Trophoblast cell (in vitro differentiated cells and primary cell): ENCODE results near the gene CTH.
"Not testable (repeated sequence)": the region's sequence is repeated elsewhere in the genome, so short reads cannot be mapped to it uniquely, and the experiment has no call there.

Experiments
- DNase-seq, 2 donors: peaks; one replicate each; pipeline ENCODE4 v3.0.0-alpha.2; 2016
- H2AFZ ChIP-seq: 2 replicates; pipeline ENCODE4 v1.6.1; 2013; ENCODE audit warnings: low read length, moderate library complexity, mild to moderate bottlenecking; ENCODE audit not compliant: insufficient read depth, poor library complexity
- H2AK5ac ChIP-seq: 2 replicates; pipeline ENCODE4 v1.6.1; 2013; ENCODE audit warnings: mild to moderate bottlenecking, low read length
- H2BK120ac ChIP-seq: 2 replicates; pipeline ENCODE4 v1.6.1; 2013; ENCODE audit warnings: low read length, mild to moderate bottlenecking, moderate library complexity; ENCODE audit not compliant: insufficient read depth, poor library complexity
- H2BK12ac ChIP-seq: 2 replicates; pipeline ENCODE4 v1.6.1; 2013; ENCODE audit warnings: mild to moderate bottlenecking, low read length, moderate library complexity
- H2BK5ac ChIP-seq: 2 replicates; pipeline ENCODE4 v1.6.1; 2013; ENCODE audit warnings: low read length, low read depth, moderate library complexity, mild to moderate bottlenecking; ENCODE audit not compliant: poor library complexity
- H3K14ac ChIP-seq: 2 replicates; pipeline ENCODE4 v1.6.1; 2013; ENCODE audit warnings: mild to moderate bottlenecking, low read length
- H3K18ac ChIP-seq: 2 replicates; pipeline ENCODE4 v1.6.1; 2013; ENCODE audit warnings: mild to moderate bottlenecking, low read length
- H3K23ac ChIP-seq: 2 replicates; pipeline ENCODE4 v1.6.1; 2013; ENCODE audit warnings: low read length
- H3K27ac ChIP-seq: 2 replicates; pipeline ENCODE4 v1.5.1; 2013; ENCODE audit warnings: low read depth, mild to moderate bottlenecking, inconsistent platforms, low read length, moderate library complexity
- H3K27me3 ChIP-seq: 2 replicates; pipeline ENCODE4 v1.6.1; 2013; ENCODE audit warnings: inconsistent platforms, mild to moderate bottlenecking, low read length, moderate library complexity; ENCODE audit not compliant: insufficient read depth
- H3K36me3 ChIP-seq, 2 experiments: 1 replicate in 1 of 2; 2 replicates in 1 of 2; pipeline ENCODE4 v1.6.1; 2013; ENCODE audit warnings: low read length in 2 of 2, mild to moderate bottlenecking in 2 of 2, moderate library complexity in 1 of 2; ENCODE audit not compliant: insufficient read depth in 2 of 2, control insufficient read depth in 1 of 2
- H3K4ac ChIP-seq: 2 replicates; pipeline ENCODE4 v1.6.1; 2013; ENCODE audit warnings: low read depth, mild to moderate bottlenecking, low read length, moderate library complexity
- H3K4me1 ChIP-seq, 2 experiments: 1 replicate in 1 of 2; 2 replicates in 1 of 2; pipeline ENCODE4 v1.6.1; 2013; ENCODE audit warnings: low read length in 2 of 2, mild to moderate bottlenecking in 2 of 2, moderate library complexity in 1 of 2; ENCODE audit not compliant: insufficient read depth in 2 of 2, control insufficient read depth in 1 of 2
- H3K4me2 ChIP-seq: 2 replicates; pipeline ENCODE4 v1.6.1; 2013; ENCODE audit warnings: inconsistent platforms, mild to moderate bottlenecking, low read length, moderate library complexity
- H3K4me3 ChIP-seq: 2 replicates; pipeline ENCODE4 v1.5.1; 2013; ENCODE audit warnings: mild to moderate bottlenecking, low read depth, low read length, inconsistent platforms
- H3K79me1 ChIP-seq: one replicate; pipeline ENCODE4 v1.6.1; 2013; ENCODE audit warnings: low read length
- H3K79me2 ChIP-seq: 2 replicates; pipeline ENCODE4 v1.6.1; 2013; ENCODE audit warnings: low read length, mild to moderate bottlenecking; ENCODE audit not compliant: control insufficient read depth, insufficient read depth, poor library complexity
- H3K9ac ChIP-seq: 2 replicates; pipeline ENCODE4 v1.6.1; 2013; ENCODE audit warnings: mild to moderate bottlenecking, low read length
- H3K9me3 ChIP-seq: 2 replicates; pipeline ENCODE4 v1.6.1; 2013; ENCODE audit warnings: low read depth, mild to moderate bottlenecking, control low read depth, inconsistent platforms, low read length; ENCODE audit not compliant: insufficient read depth
- H4K12ac ChIP-seq: 2 replicates; pipeline ENCODE4 v1.6.1; 2013; ENCODE audit warnings: low read depth, mild to moderate bottlenecking, low read length, moderate library complexity
- H4K8ac ChIP-seq: 2 replicates; pipeline ENCODE4 v1.6.1; 2013; ENCODE audit warnings: low read depth, mild to moderate bottlenecking, low read length, moderate library complexity
- H4K91ac ChIP-seq: one replicate; pipeline ENCODE4 v1.6.1; 2013; ENCODE audit warnings: low read depth, mild to moderate bottlenecking, low read length, moderate library complexity
- WGBS: extraction: QIAGEN DNeasy Blood & Tissue Kit; methylation state at CpG from one replicate; pipeline ENCODE4 v1.1.7; 2013; ENCODE audit warnings: missing lambda C conversion rate; ENCODE audit not compliant: insufficient read length, insufficient coverage; ENCODE audit errors: extremely low coverage; 5-methylcytosine and 5-hydroxymethylcytosine counted together

Gene CTH

DNA sequence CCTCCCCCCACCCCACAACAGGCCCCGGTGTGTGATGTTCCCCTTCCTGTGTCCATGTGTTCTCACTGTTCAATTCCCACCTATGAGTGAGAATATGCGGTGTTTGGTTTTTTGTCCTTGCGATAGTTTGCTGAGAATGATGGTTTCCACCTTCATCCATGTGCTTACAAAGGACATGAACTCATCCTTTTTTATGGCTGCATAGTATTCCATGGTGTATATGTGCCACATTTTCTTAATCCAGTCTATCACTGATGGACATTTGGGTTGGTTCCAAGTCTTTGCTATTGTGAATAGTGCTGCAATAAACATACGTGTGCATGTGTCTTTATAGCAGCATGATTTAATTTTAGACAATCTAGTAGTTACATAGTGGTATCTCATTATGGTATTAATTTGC, 66.8 kb downstream of the CTH start:
- not testable (repeated sequence) for H4K8ac ChIP-seq, H3K27ac ChIP-seq, H3K14ac ChIP-seq, H3K36me3 ChIP-seq, H2BK12ac ChIP-seq, H2AK5ac ChIP-seq, H3K4me3 ChIP-seq, H3K4me2 ChIP-seq, H3K4me1 ChIP-seq, H4K12ac ChIP-seq, H3K79me1 ChIP-seq, H3K79me2 ChIP-seq, H2AFZ ChIP-seq, H3K9ac ChIP-seq, H3K4ac ChIP-seq, H2BK5ac ChIP-seq, H3K9me3 ChIP-seq, H3K23ac ChIP-seq, H4K91ac ChIP-seq, DNase-seq, H3K27me3 ChIP-seq, H2BK120ac ChIP-seq, H3K18ac ChIP-seq
- WGBS, result no CpG with 5 or more reads among the region's 4 CpGs

DNA sequence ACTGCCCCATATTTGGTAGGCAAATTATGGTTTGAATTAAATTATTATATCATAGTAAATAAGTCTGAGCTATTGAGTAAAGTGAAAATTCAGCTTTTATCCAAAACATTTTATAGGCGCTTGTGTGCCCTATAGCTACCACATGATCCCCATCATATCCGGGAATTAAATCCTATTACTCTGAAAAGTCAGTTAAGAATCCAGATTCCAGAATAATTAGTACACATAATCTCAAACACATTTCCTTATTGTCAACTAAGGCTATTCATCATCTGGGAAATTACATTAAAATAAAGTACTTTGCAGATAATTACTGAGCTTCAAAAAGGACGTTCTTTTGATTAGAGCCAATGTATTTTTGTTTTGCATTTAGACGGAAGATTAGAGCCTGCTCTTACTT, 72.3 kb downstream of the CTH start:
- Histone ChIP-seq H3K9me3 (no peaks in the 10 kb centered on the region), H3K79me2 (no peaks in the 10 kb centered on the region), H3K79me1 (no peaks in the 10 kb centered on the region), H3K27ac (no peak overlapping the region), H4K8ac (no peak overlapping the region), H3K23ac (no peak overlapping the region), H2BK5ac (no peak overlapping the region), H3K4ac (no peak overlapping the region), H3K4me3 (no peak overlapping the region), H3K36me3 (no peaks in the 10 kb centered on the region), H3K9ac (no peak overlapping the region), H3K4me1 (peaks cover 4 to 7% of the 10 kb centered on the region in 2 experiments), H2BK120ac (no peak overlapping the region), H3K27me3 (no peaks in the 10 kb centered on the region), H2AK5ac (no peak overlapping the region), H3K14ac (no peak overlapping the region), H4K91ac (no peak overlapping the region), H2AFZ (no peak overlapping the region), H3K18ac (no peak overlapping the region), H4K12ac (no peak overlapping the region), H3K4me2 (no peak overlapping the region), H2BK12ac (no peak overlapping the region)
- DNase-seq, result no peak
- no CpG with 5 or more reads among the region's 4 CpGs for WGBS

DNA sequence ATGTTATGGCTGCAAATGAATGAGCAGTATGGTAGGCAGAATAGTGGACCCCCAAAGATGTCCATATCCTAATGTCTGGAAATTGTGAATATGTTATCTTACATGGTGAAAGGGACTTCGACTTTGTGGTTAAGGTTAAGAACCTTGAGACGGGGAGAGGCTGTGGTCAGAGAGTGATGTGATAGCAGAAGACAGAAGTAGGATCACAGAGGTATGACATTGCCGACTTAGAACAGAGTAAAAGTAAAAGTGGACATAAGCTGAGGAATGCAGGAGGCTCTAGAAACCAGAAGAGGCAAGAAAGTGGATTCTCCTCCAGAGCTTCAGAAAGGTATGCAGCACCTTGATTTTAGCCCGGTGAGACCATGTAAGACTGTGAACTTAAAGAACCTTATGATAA, 74.6 kb downstream of the CTH start:
- no CpG with 5 or more reads among the region's 4 CpGs for WGBS
- H3K4ac ChIP-seq, result no peak overlapping the region
- H3K4me2 ChIP-seq, result no peak overlapping the region

DNA sequence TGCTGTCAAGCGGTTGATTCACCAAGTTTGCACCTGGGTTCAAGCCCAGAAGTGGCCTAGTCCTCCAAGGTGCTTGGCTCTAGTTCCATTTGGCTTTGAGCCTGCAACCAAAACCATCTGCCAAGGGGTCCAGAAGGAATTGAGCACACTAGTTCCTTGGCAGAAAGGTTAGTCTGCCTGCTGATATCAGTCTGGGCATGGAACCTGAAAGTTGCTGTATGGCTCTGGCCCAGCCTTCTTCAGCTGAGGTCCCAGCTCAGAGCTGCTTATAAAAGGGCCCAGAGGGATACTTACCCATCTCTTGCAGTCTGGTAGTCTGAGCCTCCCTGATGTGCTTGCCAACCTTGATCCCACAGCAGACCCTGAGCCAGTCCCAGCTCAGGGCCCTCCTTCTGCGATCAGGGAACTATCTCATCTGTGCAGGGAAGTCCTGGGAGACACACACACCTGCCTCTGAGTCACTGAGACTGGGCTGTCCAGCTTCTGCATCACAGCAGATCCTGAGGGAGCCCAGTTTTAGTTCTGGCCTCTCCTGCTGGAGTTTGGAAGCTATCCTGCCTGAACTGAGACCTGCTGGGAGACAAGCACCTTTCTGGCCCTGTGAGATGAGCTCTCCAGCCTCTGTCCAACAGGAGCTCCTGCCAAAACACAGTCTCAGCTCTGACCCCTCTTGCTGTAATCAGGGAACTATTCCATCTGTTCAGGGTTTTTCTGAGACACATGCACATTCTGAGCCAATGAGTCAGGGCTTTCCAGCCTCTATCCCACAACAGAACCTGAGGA, 75.8 kb downstream of the CTH start:
- Histone ChIP-seq H3K18ac (no peak overlapping the region), H3K27ac (peak overlapping the region; percentile 13), H2AK5ac (no peak overlapping the region), H3K27me3 (no peaks in the 10 kb centered on the region), H4K8ac (no peak overlapping the region), H2BK12ac (no peak overlapping the region), H3K4me2 (no peak overlapping the region), H4K91ac (no peak overlapping the region), H2BK5ac (no peak overlapping the region), H3K79me2 (no peaks in the 10 kb centered on the region), H3K4ac (no peak overlapping the region), H2BK120ac (no peak overlapping the region), H3K79me1 (no peaks in the 10 kb centered on the region), H3K4me1 (peaks cover 4 to 7% of the 10 kb centered on the region in 2 experiments), H2AFZ (no peak overlapping the region), H3K9me3 (no peaks in the 10 kb centered on the region), H3K4me3 (no peak overlapping the region), H3K23ac (no peak overlapping the region), H4K12ac (no peak overlapping the region), H3K9ac (no peak overlapping the region), H3K36me3 (no peaks in the 10 kb centered on the region), H3K14ac (no peak overlapping the region)
- no CpG with 5 or more reads among the region's 2 CpGs for WGBS
- DNase-seq, result peak; percentile 46 to 61

More for the DNA sequence above, 74.6 kb downstream of the CTH start:
- Histone ChIP-seq H3K79me1 (no peaks in the 10 kb centered on the region), H3K27ac (no peak overlapping the region), H3K23ac (no peak overlapping the region), H2BK5ac (no peak overlapping the region), H3K4me1 (peaks cover 4 to 7% of the 10 kb centered on the region in 2 experiments), H4K12ac (no peak overlapping the region), H2BK12ac (no peak overlapping the region), H3K14ac (no peak overlapping the region), H3K79me2 (no peaks in the 10 kb centered on the region), H3K4me3 (no peak overlapping the region), H3K27me3 (no peaks in the 10 kb centered on the region), H3K9me3 (no peaks in the 10 kb centered on the region), H4K91ac (no peak overlapping the region), H2AK5ac (no peak overlapping the region), H4K8ac (no peak overlapping the region), H3K36me3 (no peaks in the 10 kb centered on the region), H2BK120ac (no peak overlapping the region), H2AFZ (no peak overlapping the region), H3K9ac (no peak overlapping the region), H3K18ac (no peak overlapping the region)
- DNase-seq, result no peak
